IMR-90 (cell line): ENCODE results near the gene ACTMAP. TPM values are rescaled to one million over a fixed set of nuclear protein-coding genes. Genes with fewer than 3 reads are reported as not detected.

Experiments
- ATAC-seq: fragments of 200-7000 bp; cut with Tn5 transposase; 2 replicates; pipeline ENCODE4 v1.9.1; 2020; ENCODE audit warnings: low read depth, mild to moderate bottlenecking, moderate library complexity
- BruUV-seq: library from RNA; stranded (reverse); fragments of 400-500 nt; replicated peaks from 2 replicates; lab custom pipeline; 2021; lab: Mats Ljungman, UMichigan
- CTCF ChIA-PET: fragments of 300-600 bp; formaldehyde crosslinking; extraction: SDS; loops from one replicate; lab custom pipeline; 2021; ENCODE audit warnings: antibody characterized with exemption; lab: Yijun Ruan, JAX
- POLR2A ChIA-PET: fragments of 300-600 bp; sonication (Branson Sonifier 250); formaldehyde crosslinking; loops from one replicate; lab custom pipeline; 2022; ENCODE audit warnings: antibody characterized with exemption; ENCODE audit not compliant: unreplicated experiment; lab: Charles Lee
- DNase-seq: peaks from one replicate; pipeline ENCODE4 v3.0.0; 2013
- H2AFZ ChIP-seq: replicated peaks from 2 replicates; pipeline ENCODE3; 2013; ENCODE audit warnings: low read length, mild to moderate bottlenecking; ENCODE audit not compliant: poor library complexity
- H2AK5ac ChIP-seq: 2 replicates; pipeline ENCODE4 v1.6.1; 2013; ENCODE audit warnings: low read depth, low read length, inconsistent platforms
- H2AK9ac ChIP-seq: replicated peaks from 2 replicates; pipeline ENCODE3; 2013; ENCODE audit warnings: mild to moderate bottlenecking, low read depth, low read length, moderate library complexity; ENCODE audit not compliant: poor library complexity
- H2BK120ac ChIP-seq: 2 replicates; pipeline ENCODE4 v1.6.1; 2013; ENCODE audit warnings: low read depth, low read length, inconsistent platforms
- H2BK15ac ChIP-seq: 3 replicates; pipeline ENCODE4 v1.6.1; 2013; ENCODE audit warnings: low read depth, low read length, inconsistent platforms
- H2BK20ac ChIP-seq: 2 replicates; pipeline ENCODE4 v1.6.1; 2013; ENCODE audit warnings: low read depth, mild to moderate bottlenecking, inconsistent platforms, low read length, moderate library complexity
- H2BK5ac ChIP-seq: 2 replicates; pipeline ENCODE4 v1.6.1; 2013; ENCODE audit warnings: mild to moderate bottlenecking, low read depth, low read length, inconsistent platforms; ENCODE audit not compliant: poor library complexity, severe bottlenecking
- H3K14ac ChIP-seq: replicated peaks from 2 replicates; pipeline ENCODE4 v1.6.1; 2013; ENCODE audit warnings: low read depth, low read length, inconsistent platforms
- H3K18ac ChIP-seq: 2 replicates; pipeline ENCODE4 v1.6.1; 2013; ENCODE audit warnings: low read depth, low read length, control low read depth
- H3K23ac ChIP-seq: 2 replicates; pipeline ENCODE4 v1.6.1; 2013; ENCODE audit warnings: low read depth, low read length, inconsistent platforms
- H3K27ac ChIP-seq: 2 replicates; pipeline ENCODE4 v1.5.1; 2013; ENCODE audit warnings: mild to moderate bottlenecking, control low read depth, low read length; ENCODE audit not compliant: insufficient read depth
- H3K27me3 ChIP-seq: 2 replicates; pipeline ENCODE4 v1.6.1; 2013; ENCODE audit warnings: low read length; ENCODE audit not compliant: control insufficient read depth, insufficient read depth
- H3K36me3 ChIP-seq: 2 replicates; pipeline ENCODE4 v1.6.1; 2013; ENCODE audit warnings: low read length, mixed read lengths; ENCODE audit not compliant: control insufficient read depth, insufficient read depth
- H3K4ac ChIP-seq: 2 replicates; pipeline ENCODE4 v1.6.1; 2013; ENCODE audit warnings: low read depth, low read length, inconsistent platforms
- H3K4me1 ChIP-seq: 2 replicates; pipeline ENCODE4 v1.6.1; 2013; ENCODE audit warnings: low read length, mixed read lengths; ENCODE audit not compliant: control insufficient read depth, insufficient read depth
- H3K4me2 ChIP-seq: 2 replicates; pipeline ENCODE4 v1.6.1; 2013; ENCODE audit warnings: low read depth, mild to moderate bottlenecking, control low read depth, low read length, moderate library complexity
- H3K4me3 ChIP-seq: 2 replicates; pipeline ENCODE4 v1.5.1; 2013; ENCODE audit warnings: low read depth, mild to moderate bottlenecking, control low read depth, low read length, moderate library complexity; ENCODE audit not compliant: insufficient read depth
- H3K56ac ChIP-seq: 2 replicates; pipeline ENCODE4 v1.6.1; 2013; ENCODE audit warnings: low read length, inconsistent platforms; ENCODE audit not compliant: insufficient read depth; ENCODE audit errors: extremely low read depth
- H3K79me1 ChIP-seq, 2 experiments: 2 replicates each; pipeline ENCODE4 v1.6.1; 2013; ENCODE audit warnings: low read length in 2 of 2, inconsistent platforms in 1 of 2, low read depth in 1 of 2
- H3K9ac ChIP-seq: 2 replicates; pipeline ENCODE4 v1.6.1; 2013; ENCODE audit warnings: low read depth, low read length, control low read depth
- H3K9me1 ChIP-seq: 2 replicates; pipeline ENCODE4 v1.6.1; 2013; ENCODE audit warnings: low read length, inconsistent platforms; ENCODE audit not compliant: insufficient read depth
- H3K9me3 ChIP-seq: 2 replicates; pipeline ENCODE4 v1.6.1; 2013; ENCODE audit warnings: low read length; ENCODE audit not compliant: control insufficient read depth, insufficient read depth
- H4K20me1 ChIP-seq: 2 replicates; pipeline ENCODE4 v1.6.1; 2013; ENCODE audit warnings: low read length, inconsistent platforms; ENCODE audit not compliant: insufficient read depth
- H4K5ac ChIP-seq: 2 replicates; pipeline ENCODE4 v1.6.1; 2013; ENCODE audit warnings: mild to moderate bottlenecking, low read depth, low read length, control low read depth
- H4K8ac ChIP-seq, 2 experiments: 2 replicates each; pipeline ENCODE4 v1.6.1; 2013; ENCODE audit warnings: low read depth in 2 of 2, low read length in 2 of 2, control low read depth in 1 of 2, inconsistent platforms in 1 of 2
- H4K91ac ChIP-seq: 2 replicates; pipeline ENCODE4 v1.6.1; 2013; ENCODE audit warnings: low read depth, low read length, inconsistent platforms; ENCODE audit not compliant: insufficient read depth
- BHLHE40 ChIP-seq: fragments of 150-350 bp; IDR thresholded peaks from 2 replicates; pipeline ENCODE4 v1.6.1; 2016; ENCODE audit warnings: mild to moderate bottlenecking, low read depth, low read length
- CEBPB ChIP-seq: IDR thresholded peaks from 2 replicates; pipeline ENCODE4 v1.6.1; 2012; ENCODE audit warnings: low read depth, low read length, improper control_type of control experiment
- CHD1 ChIP-seq: IDR thresholded peaks from 2 replicates; pipeline ENCODE4 v1.6.1; 2012; ENCODE audit warnings: low read depth, low read length, improper control_type of control experiment
- FOS ChIP-seq: fragments of 150-350 bp; IDR thresholded peaks from 2 replicates; pipeline ENCODE4 v1.6.1; 2016; ENCODE audit warnings: low read depth, low read length
- MAFK ChIP-seq: IDR thresholded peaks from 2 replicates; pipeline ENCODE4 v1.6.1; 2012; ENCODE audit warnings: low read depth, low read length, improper control_type of control experiment
- MAZ ChIP-seq: IDR thresholded peaks from 2 replicates; pipeline ENCODE4 v1.6.1; 2012; ENCODE audit warnings: low read depth, mild to moderate bottlenecking, low read length, improper control_type of control experiment, moderate library complexity, borderline replicate concordance
- MXI1 ChIP-seq: IDR thresholded peaks from 2 replicates; pipeline ENCODE4 v1.6.1; 2012; ENCODE audit warnings: low read depth, mild to moderate bottlenecking, low read length, moderate library complexity, borderline replicate concordance
- NFE2L2 ChIP-seq: fragments of 150-350 bp; IDR thresholded peaks from 2 replicates; pipeline ENCODE4 v1.6.1; 2016; ENCODE audit warnings: low read depth, mild to moderate bottlenecking, low read length
- POLR2A ChIP-seq: IDR thresholded peaks from 2 replicates; pipeline ENCODE4 v1.6.1; 2012; ENCODE audit warnings: mild to moderate bottlenecking, low read depth, low read length
- RAD21 ChIP-seq: IDR thresholded peaks from 2 replicates; pipeline ENCODE4 v1.6.1; 2012; ENCODE audit warnings: low read length, improper control_type of control experiment
- RCOR1 ChIP-seq: IDR thresholded peaks from 2 replicates; pipeline ENCODE4 v1.6.1; 2012; ENCODE audit warnings: mild to moderate bottlenecking, low read length, improper control_type of control experiment; ENCODE audit not compliant: insufficient replicate concordance
- RFX5 ChIP-seq: IDR thresholded peaks from 2 replicates; pipeline ENCODE4 v1.8.0; 2012; ENCODE audit warnings: low read depth, mild to moderate bottlenecking, low read length, moderate library complexity
- SMC3 ChIP-seq: fragments of 150-350 bp; IDR thresholded peaks from 2 replicates; pipeline ENCODE4 v1.6.1; 2016; ENCODE audit warnings: low read depth, mild to moderate bottlenecking, antibody characterized with exemption, low read length, moderate library complexity
- WGBS, 2 experiments: methylation state at CpG; one replicate each; pipeline versions ENCODE4 v1.1.5 to v1.1.7; 2013; ENCODE audit warnings: missing lambda C conversion rate in 2 of 2; ENCODE audit not compliant: insufficient read length in 1 of 2; ENCODE audit errors: extremely low coverage in 2 of 2; 5-methylcytosine and 5-hydroxymethylcytosine counted together
- dilution Hi-C: fragments of 300-500 bp; cut with HindIII; formaldehyde crosslinking; loops from one replicate; pipeline ENCODE4 v1.14.3; 2018; ENCODE audit warnings: low sequenced_read_pairs; ENCODE audit not compliant: unreplicated experiment
- in situ Hi-C: fragments of 300-500 bp; cut with MboI; formaldehyde crosslinking; loops from 3 replicates; pipeline ENCODE4 v1.14.3; 2019; ENCODE audit warnings: low sequenced_read_pairs, inconsistent platforms, mixed read lengths
- intact Hi-C: fragments of 100-400 bp; cut with micrococcal nuclease; formaldehyde crosslinking; loops from 2 replicates; pipeline ENCODE4 v1.10.0; 2022
- polyA plus RNA-seq, 3 experiments: library from polyadenylated mRNA; depleted of rRNA; stranded (reverse); fragments of >200 nt; gene quantifications; 2 replicates each; pipeline ENCODE4 v1.2.3, GENCODE V29; 2012; ENCODE audit warnings: low replicate concordance in 1 of 3
- total RNA-seq: library from RNA; depleted of rRNA; stranded (reverse); fragments of >200 nt; gene quantifications from 2 replicates; pipeline ENCODE4 v1.2.3, GENCODE V29; 2012
- TF ChIP-seq, protein P1 (sequence below): conservative IDR thresholded peaks from 2 replicates; pipeline ENCODE4 v1.5.1; 2012; ENCODE audit warnings: mild to moderate bottlenecking, low read depth, low read length, improper control_type of control experiment
- TF ChIP-seq, protein P2 (sequence below): fragments of 150-350 bp; IDR thresholded peaks from 2 replicates; pipeline ENCODE4 v1.6.1; 2017; ENCODE audit warnings: mild to moderate bottlenecking, antibody characterized with exemption, low read length, low read depth
- TF ChIP-seq, protein P3 (sequence below): fragments of 150-350 bp; IDR thresholded peaks from 2 replicates; pipeline ENCODE4 v1.6.1; 2016; ENCODE audit warnings: low read depth, mild to moderate bottlenecking, low read length, moderate library complexity, borderline replicate concordance

The ACTMAP gene
- total and polyA plus RNA-seq, 2 of the 4 experiments (the other 2 are of a cell fraction): 0.54 to 5.4 TPM

DNA sequence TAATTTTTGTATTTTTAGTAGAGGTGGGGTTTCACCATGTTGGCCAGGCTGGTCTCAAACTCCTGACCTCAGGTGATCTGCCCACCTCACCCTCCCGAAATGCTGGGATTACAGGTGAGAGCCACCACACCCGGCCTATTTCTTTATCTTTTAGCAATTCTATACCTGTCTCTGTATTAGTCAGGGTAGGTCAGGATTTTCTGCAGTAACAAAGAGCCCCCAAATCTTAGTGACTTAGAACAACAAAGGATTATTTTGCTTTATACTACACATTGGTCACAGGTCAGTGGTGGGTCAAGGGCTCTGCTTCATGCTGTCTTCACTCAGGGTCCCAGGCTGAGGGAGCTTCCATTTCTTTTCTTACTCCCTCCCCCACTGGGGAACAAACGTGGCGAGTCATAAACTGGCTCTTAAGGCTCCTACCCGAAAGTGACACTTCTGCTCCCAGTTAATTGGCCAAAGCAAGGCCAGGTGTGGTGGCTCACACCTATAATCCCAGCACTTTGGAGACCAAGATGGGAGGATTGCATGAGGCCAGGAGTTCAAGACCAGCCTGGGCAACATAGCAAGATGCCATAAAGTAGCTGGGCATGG is 26.5 kb downstream of the ACTMAP start:
- dilution Hi-C loops: no loop called here
- no peak overlapping the region for H3K18ac ChIP-seq
- H3K79me1 ChIP-seq: peaks cover 26 to 79% of the 10 kb centered on the region in 2 experiments
- no peak overlapping the region for H3K4me3 ChIP-seq
- ChIA-PET POLR2A (no interaction called here), CTCF (no interaction called here)
- no peak overlapping the region for H2BK120ac ChIP-seq
- no peak overlapping the region for H3K27ac ChIP-seq
- no peak overlapping the region for H2BK15ac ChIP-seq
- H3K36me3 ChIP-seq: peaks cover 41% of the 10 kb centered on the region
- H4K5ac ChIP-seq: no peak overlapping the region
- peaks cover 20% of the 10 kb centered on the region; the same call in 1 of the 2 replicates for H3K9me1 ChIP-seq
- no peaks in the 10 kb centered on the region; the same call in 1 of the 2 replicates for H3K9me3 ChIP-seq
- no peak overlapping the region for H3K56ac ChIP-seq
- TF ChIP-seq, protein P1, sequence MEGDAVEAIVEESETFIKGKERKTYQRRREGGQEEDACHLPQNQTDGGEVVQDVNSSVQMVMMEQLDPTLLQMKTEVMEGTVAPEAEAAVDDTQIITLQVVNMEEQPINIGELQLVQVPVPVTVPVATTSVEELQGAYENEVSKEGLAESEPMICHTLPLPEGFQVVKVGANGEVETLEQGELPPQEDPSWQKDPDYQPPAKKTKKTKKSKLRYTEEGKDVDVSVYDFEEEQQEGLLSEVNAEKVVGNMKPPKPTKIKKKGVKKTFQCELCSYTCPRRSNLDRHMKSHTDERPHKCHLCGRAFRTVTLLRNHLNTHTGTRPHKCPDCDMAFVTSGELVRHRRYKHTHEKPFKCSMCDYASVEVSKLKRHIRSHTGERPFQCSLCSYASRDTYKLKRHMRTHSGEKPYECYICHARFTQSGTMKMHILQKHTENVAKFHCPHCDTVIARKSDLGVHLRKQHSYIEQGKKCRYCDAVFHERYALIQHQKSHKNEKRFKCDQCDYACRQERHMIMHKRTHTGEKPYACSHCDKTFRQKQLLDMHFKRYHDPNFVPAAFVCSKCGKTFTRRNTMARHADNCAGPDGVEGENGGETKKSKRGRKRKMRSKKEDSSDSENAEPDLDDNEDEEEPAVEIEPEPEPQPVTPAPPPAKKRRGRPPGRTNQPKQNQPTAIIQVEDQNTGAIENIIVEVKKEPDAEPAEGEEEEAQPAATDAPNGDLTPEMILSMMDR: no peak
- TF ChIP-seq CEBPB (no peak), MXI1 (no peak), RFX5 (no peak), RCOR1 (no peak), MAFK (no peak), SMC3 (no peak), FOS (no peak), POLR2A (no peak), NFE2L2 (no peak), RAD21 (no peak), CHD1 (no peak), BHLHE40 (no peak), MAZ (no peak)
- TF ChIP-seq, protein P2, sequence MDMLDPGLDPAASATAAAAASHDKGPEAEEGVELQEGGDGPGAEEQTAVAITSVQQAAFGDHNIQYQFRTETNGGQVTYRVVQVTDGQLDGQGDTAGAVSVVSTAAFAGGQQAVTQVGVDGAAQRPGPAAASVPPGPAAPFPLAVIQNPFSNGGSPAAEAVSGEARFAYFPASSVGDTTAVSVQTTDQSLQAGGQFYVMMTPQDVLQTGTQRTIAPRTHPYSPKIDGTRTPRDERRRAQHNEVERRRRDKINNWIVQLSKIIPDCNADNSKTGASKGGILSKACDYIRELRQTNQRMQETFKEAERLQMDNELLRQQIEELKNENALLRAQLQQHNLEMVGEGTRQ: no peak
- TF ChIP-seq, protein P3, sequence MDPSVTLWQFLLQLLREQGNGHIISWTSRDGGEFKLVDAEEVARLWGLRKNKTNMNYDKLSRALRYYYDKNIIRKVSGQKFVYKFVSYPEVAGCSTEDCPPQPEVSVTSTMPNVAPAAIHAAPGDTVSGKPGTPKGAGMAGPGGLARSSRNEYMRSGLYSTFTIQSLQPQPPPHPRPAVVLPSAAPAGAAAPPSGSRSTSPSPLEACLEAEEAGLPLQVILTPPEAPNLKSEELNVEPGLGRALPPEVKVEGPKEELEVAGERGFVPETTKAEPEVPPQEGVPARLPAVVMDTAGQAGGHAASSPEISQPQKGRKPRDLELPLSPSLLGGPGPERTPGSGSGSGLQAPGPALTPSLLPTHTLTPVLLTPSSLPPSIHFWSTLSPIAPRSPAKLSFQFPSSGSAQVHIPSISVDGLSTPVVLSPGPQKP: no peak
- no peak overlapping the region for H3K14ac ChIP-seq
- in situ Hi-C loops: no loop called here
- H4K91ac ChIP-seq: no peak overlapping the region
- DNase-seq: no peak
- no peak overlapping the region for H2BK20ac ChIP-seq
- no peak overlapping the region for H3K4ac ChIP-seq
- no peak overlapping the region for H3K4me2 ChIP-seq
- H2AFZ ChIP-seq: no peak overlapping the region
- no peak overlapping the region for H2BK5ac ChIP-seq
- H4K8ac ChIP-seq: no peak overlapping the region
- peaks cover 9% of the 10 kb centered on the region for H3K4me1 ChIP-seq
- H2AK5ac ChIP-seq: no peak overlapping the region
- no peaks in the 10 kb centered on the region for H3K27me3 ChIP-seq
- BruUV-seq: no TSS peak
- intact Hi-C loops: no loop called here
- H4K20me1 ChIP-seq: peaks cover 13% of the 10 kb centered on the region; the same call in 1 of the 2 replicates
- no peak overlapping the region for H3K9ac ChIP-seq
- H3K23ac ChIP-seq: no peak overlapping the region
- H2AK9ac ChIP-seq: no peak overlapping the region
- 83% methylated on average over 1 of the region's 5 CpGs; no CpG with 5 or more reads in 1 of the 2 experiments for whole genome bisulfite sequencing, 2 experiments
- no peak for ATAC-seq
